Osteocyte (in vitro differentiated cells): ENCODE results near the gene TJP1. TPM values are rescaled to one million over a fixed set of nuclear protein-coding genes. Genes with fewer than 3 reads are reported as not detected.
"Not testable (repeated sequence)": the region's sequence is repeated elsewhere in the genome, so short reads cannot be mapped to it uniquely, and the experiment has no call there.

Experiments
- DNase-seq: peaks from one replicate; pipeline ENCODE4 v3.0.0; 2021; ENCODE audit warnings: mixed read lengths; ENCODE audit not compliant: unreplicated experiment; ENCODE audit errors: extremely low spot score
- H3K27ac Mint-ChIP-seq: one replicate; pipeline ENCODE4 v1.8.0; 2021; ENCODE audit warnings: mild to moderate bottlenecking, mixed read lengths; ENCODE audit not compliant: unreplicated experiment
- H3K27me3 Mint-ChIP-seq: one replicate; pipeline ENCODE4 v1.8.0; 2021; ENCODE audit warnings: mixed read lengths; ENCODE audit not compliant: unreplicated experiment
- H3K36me3 Mint-ChIP-seq: one replicate; pipeline ENCODE4 v1.8.0; 2021; ENCODE audit warnings: mixed read lengths; ENCODE audit not compliant: unreplicated experiment
- H3K4me1 Mint-ChIP-seq: one replicate; pipeline ENCODE4 v1.8.0; 2021; ENCODE audit warnings: mixed read lengths; ENCODE audit not compliant: unreplicated experiment
- H3K4me3 Mint-ChIP-seq: one replicate; pipeline ENCODE4 v1.8.0; 2021; ENCODE audit warnings: mild to moderate bottlenecking, moderate library complexity, mixed read lengths; ENCODE audit not compliant: unreplicated experiment
- H3K9me3 Mint-ChIP-seq: one replicate; pipeline ENCODE4 v1.8.0; 2021; ENCODE audit warnings: mixed read lengths; ENCODE audit not compliant: unreplicated experiment
- CTCF ChIP-seq: fragments of 200-600 bp; sonication (generic); IDR thresholded peaks from 2 replicates; pipeline ENCODE4 v1.5.0; 2021; ENCODE audit warnings: antibody characterized with exemption, mild to moderate bottlenecking, moderate library complexity
- total RNA-seq: library from RNA; stranded (reverse); gene quantifications from 2 replicates; pipeline ENCODE4 v1.2.1, GENCODE V29; 2021

TJP1 gene
- total RNA-seq, 1 donor from 2014 or later = 113 TPM

GRCh38 chr15:29759596-29759995 is 62.7 kb downstream of the TJP1 start:
- Mint-ChIP-seq H3K27ac (no peak overlapping the region), H3K4me3 (no peak overlapping the region), H3K36me3 (peaks cover 51% of the 10 kb centered on the region), H3K9me3 (no peaks in the 10 kb centered on the region), H3K27me3 (no peaks in the 10 kb centered on the region), H3K4me1 (peaks cover 17% of the 10 kb centered on the region)
- no peak for DNase-seq
- TF ChIP-seq CTCF = no peak

DNA sequence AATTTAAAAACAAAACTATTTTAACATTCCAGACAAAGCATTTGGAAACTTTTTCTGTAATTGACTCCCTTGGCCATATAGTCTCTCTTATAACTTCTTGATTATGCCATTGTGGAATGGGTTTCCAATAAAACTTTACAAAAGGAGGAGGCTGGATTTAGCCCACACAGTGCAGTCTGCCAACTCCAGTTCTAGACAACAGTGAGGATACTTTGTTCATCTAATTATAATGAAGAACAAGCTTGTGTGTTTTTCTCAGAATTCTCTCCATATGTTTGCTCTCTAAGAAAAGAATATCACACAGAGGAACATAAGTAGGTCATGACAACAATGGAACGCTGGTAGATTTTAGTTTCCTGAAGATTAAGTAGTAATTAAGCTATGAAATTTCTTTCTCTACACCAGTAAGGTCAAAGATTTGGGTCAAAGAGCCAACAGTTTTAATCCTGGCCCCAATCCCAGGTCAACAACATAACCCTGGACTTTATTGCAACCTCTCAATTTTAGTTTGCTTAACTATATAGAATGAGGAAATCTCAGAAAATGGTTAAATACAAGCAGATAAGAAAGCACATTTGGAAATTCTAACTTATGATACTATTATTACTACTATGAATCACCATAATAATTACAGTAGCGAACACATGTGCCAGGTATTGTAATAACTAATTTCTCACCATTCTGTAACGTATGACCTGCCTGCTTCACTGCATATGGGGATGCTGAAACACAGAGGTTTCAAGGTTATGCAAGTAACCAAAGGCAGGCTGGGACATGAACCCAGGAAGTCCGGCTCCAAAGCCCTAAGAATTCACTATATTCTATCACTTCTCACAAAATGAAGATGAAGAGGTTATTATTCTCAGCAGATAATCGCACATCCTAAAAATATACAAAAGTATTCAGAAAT is 65.7 kb downstream of the TJP1 start:
- Mint-ChIP-seq H3K27me3 (no peaks in the 10 kb centered on the region), H3K4me3 (no peak overlapping the region), H3K27ac (no peak overlapping the region), H3K9me3 (peaks cover 5% of the 10 kb centered on the region), H3K36me3 (peaks cover 39% of the 10 kb centered on the region), H3K4me1 (peaks cover 19% of the 10 kb centered on the region)
- TF ChIP-seq CTCF = no peak
- no peak for DNase-seq

- not testable (repeated sequence) for H3K4me3 Mint-ChIP-seq, H3K27ac Mint-ChIP-seq, H3K27me3 Mint-ChIP-seq, H3K9me3 Mint-ChIP-seq, DNase-seq
- Mint-ChIP-seq H3K36me3 (peaks cover 30% of the 10 kb centered on the region), H3K4me1 (peaks cover 26% of the 10 kb centered on the region)
These were observed 68.3 kb downstream of the TJP1 start for GRCh38 chr15:29754009-29754408.

- DNase-seq = no peak
- TF ChIP-seq CTCF = no peak
- Mint-ChIP-seq H3K27ac (no peak overlapping the region), H3K9me3 (peaks cover 5% of the 10 kb centered on the region), H3K36me3 (peaks cover 29% of the 10 kb centered on the region), H3K4me3 (no peak overlapping the region), H3K27me3 (no peaks in the 10 kb centered on the region), H3K4me1 (peaks cover 26% of the 10 kb centered on the region)
These were observed 68.8 kb downstream of the TJP1 start for GRCh38 chr15:29753506-29753905.

DNA sequence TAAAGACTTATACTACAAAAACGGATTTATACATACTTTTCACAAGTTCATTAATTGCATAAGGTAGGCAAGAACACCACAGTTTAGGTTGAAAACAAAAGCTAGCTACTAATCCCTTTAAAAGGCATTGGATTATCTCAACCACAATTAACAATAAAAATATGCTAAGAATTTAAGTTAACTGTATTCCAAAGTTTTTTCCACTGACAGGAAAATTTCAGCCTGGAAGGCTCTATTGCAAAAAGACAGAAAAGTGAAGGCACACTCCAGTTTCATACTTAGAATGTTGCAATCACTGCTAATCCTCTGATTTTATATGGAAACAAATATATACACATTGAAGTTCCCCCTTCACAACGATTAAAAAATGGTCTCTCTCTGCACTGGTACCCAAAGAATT is 71.5 kb downstream of the TJP1 start:
- Mint-ChIP-seq H3K4me3 (no peak overlapping the region), H3K27ac (no peak overlapping the region), H3K36me3 (peaks cover 21% of the 10 kb centered on the region), H3K4me1 (peaks cover 11% of the 10 kb centered on the region), H3K9me3 (peaks cover 5% of the 10 kb centered on the region), H3K27me3 (no peaks in the 10 kb centered on the region)
- DNase-seq = no peak
- no peak for TF ChIP-seq CTCF
